HG02938 (cell line): ENCODE measurements around the gene PRRT2.

Experiments
- ATAC-seq: cut with Tn5 transposase; IDR thresholded peaks from one replicate; pipeline ENCODE4 v1.9.1; 2021; ENCODE audit warnings: mild to moderate bottlenecking, moderate library complexity; ENCODE audit not compliant: unreplicated experiment

The PRRT2 gene

GRCh38 chr16:29858974-29859373, 47.0 kb downstream of the PRRT2 start:
- ATAC-seq, result no peak

GRCh38 chr16:29860218-29860617, 48.2 kb downstream of the PRRT2 start:
- ATAC-seq, result no peak

GRCh38 chr16:29862383-29862883, 50.4 kb downstream of the PRRT2 start:
- no peak for ATAC-seq

GRCh38 chr16:29862884-29863668, 51.1 kb downstream of the PRRT2 start, which contains the start of gene CDIPT:
CDIPT (minus strand) TSS chr16:29863226; CDS start chr16:29862857, 369 bp downstream.
- ATAC-seq, result peak; percentile 86

- ATAC-seq, result no peak
Measured at GRCh38 chr16:29863669-29863984, 51.6 kb downstream of the PRRT2 start.

- ATAC-seq, result no peak
Measured at GRCh38 chr16:29864205-29864604, 52.2 kb downstream of the PRRT2 start.
